ENCODE data around the gene AASDH. TPM values are rescaled to one million over a fixed set of nuclear protein-coding genes. Genes with fewer than 3 reads are reported as not detected.

The AASDH gene
- total RNA-seq, 6 experiments from 2014 or later = 6.7 to 10.1 (median 8.4) TPM

- 0 out of 2 replicates have a peak, but pooled peaks cover 6% of the 10 kb centered on the region for H3K36me3 Mint-ChIP-seq (ENCODE audit: low read depth)
- H3K4me1 Mint-ChIP-seq (ENCODE audit: low read depth) = peaks cover 48% of the 10 kb centered on the region
- H3K27ac Mint-ChIP-seq = peak overlapping the region; percentile 100
- no peak for DNase-seq
- TF ChIP-seq CTCF (IDR thresholded peaks at IDR 0.05) = no peak
- no peaks in the 10 kb centered on the region for H3K9me3 Mint-ChIP-seq
- H3K27me3 Mint-ChIP-seq (ENCODE audit: insufficient read depth) = no peaks in the 10 kb centered on the region; the same call in 1 of the 2 replicates
- H3K4me3 Mint-ChIP-seq = peak overlapping the region; percentile 90
Observed at GRCh38 chr4:56409511-56410090, 22.3 kb upstream of the AASDH start.

- no peak for DNase-seq
- Mint-ChIP-seq H3K4me3 (no peak overlapping the region), H3K27ac (peak overlapping the region; percentile 100), H3K27me3 (ENCODE audit: insufficient read depth) (no peaks in the 10 kb centered on the region; the same call in 1 of the 2 replicates), H3K4me1 (ENCODE audit: low read depth) (peaks cover 42% of the 10 kb centered on the region), H3K36me3 (ENCODE audit: low read depth) (0 out of 2 replicates have a peak, but pooled peaks cover 6% of the 10 kb centered on the region), H3K9me3 (no peaks in the 10 kb centered on the region)
- no peak for TF ChIP-seq CTCF (IDR thresholded peaks at IDR 0.05)
Observed at GRCh38 chr4:56408978-56409377, 21.7 kb upstream of the AASDH start.

- TF ChIP-seq CTCF (IDR thresholded peaks at IDR 0.05) = no peak
- Mint-ChIP-seq H3K27me3 (ENCODE audit: insufficient read depth) (no peaks in the 10 kb centered on the region; the same call in 1 of the 2 replicates), H3K27ac (no peak overlapping the region; the same call in 1 of the 2 replicates), H3K9me3 (no peaks in the 10 kb centered on the region), H3K36me3 (ENCODE audit: low read depth) (0 out of 2 replicates have a peak, but pooled peaks cover 6% of the 10 kb centered on the region), H3K4me3 (no peak overlapping the region), H3K4me1 (ENCODE audit: low read depth) (peaks cover 24% of the 10 kb centered on the region)
- DNase-seq = no peak
Observed at GRCh38 chr4:56406151-56406550, 18.9 kb upstream of the AASDH start.

- peaks cover 14% of the 10 kb centered on the region for H3K4me1 Mint-ChIP-seq (ENCODE audit: low read depth)
- H3K27ac Mint-ChIP-seq = no peak overlapping the region
- no peak for DNase-seq
- no peaks in the 10 kb centered on the region for H3K9me3 Mint-ChIP-seq
- no peaks in the 10 kb centered on the region; the same call in 1 of the 2 replicates for H3K27me3 Mint-ChIP-seq (ENCODE audit: insufficient read depth)
- TF ChIP-seq CTCF (IDR thresholded peaks at IDR 0.05) = no peak
- H3K4me3 Mint-ChIP-seq = no peak overlapping the region
- H3K36me3 Mint-ChIP-seq (ENCODE audit: low read depth) = peaks cover 8% of the 10 kb centered on the region; the same call in 1 of the 2 replicates
Observed at GRCh38 chr4:56405016-56405415, 17.7 kb upstream of the AASDH start.

DNA sequence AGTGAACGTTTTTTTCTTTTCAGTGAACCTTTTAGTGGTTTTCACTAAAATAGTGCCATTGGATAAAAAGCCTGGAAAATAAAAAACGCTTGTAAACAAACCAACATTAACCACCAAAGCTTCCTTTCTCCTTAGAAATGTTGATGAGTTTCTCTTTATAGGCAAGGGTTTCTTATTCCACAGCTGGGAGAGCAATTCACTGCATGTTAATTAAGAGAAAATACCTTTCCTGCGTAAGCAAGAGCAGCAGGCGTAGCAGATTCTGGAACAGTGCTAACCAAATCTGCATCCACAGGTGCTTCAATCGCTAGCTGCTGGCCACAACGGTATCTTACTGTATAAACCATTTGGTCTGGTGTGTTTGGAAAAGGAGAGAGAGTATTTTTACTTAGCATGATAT lies 13.3 kb upstream of the AASDH start:
- no peak for DNase-seq
- Mint-ChIP-seq H3K4me3 (no peak overlapping the region), H3K27me3 (ENCODE audit: insufficient read depth) (no peaks in the 10 kb centered on the region; the same call in 1 of the 2 replicates), H3K27ac (no peak overlapping the region), H3K36me3 (ENCODE audit: low read depth) (peaks cover 7% of the 10 kb centered on the region; the same call in 1 of the 2 replicates), H3K9me3 (no peaks in the 10 kb centered on the region), H3K4me1 (ENCODE audit: low read depth) (no peaks in the 10 kb centered on the region)
- no peak for TF ChIP-seq CTCF (IDR thresholded peaks at IDR 0.05)

Data from HFFc6 (cell line).